GM12801 (cell line): ENCODE measurements around the gene ALKBH3.

Experiments used
- CTCF ChIP-seq: IDR thresholded peaks from one replicate; pipeline ENCODE4 v1.5.1; 2011; ENCODE audit warnings: control low read depth; ENCODE audit not compliant: insufficient read length; ENCODE audit errors: extremely low read depth

ALKBH3 gene

GRCh38 chr11:43927925-43928707 lies 47.5 kb downstream of the ALKBH3 start:
- no peak for TF ChIP-seq CTCF

GRCh38 chr11:43928721-43929120 lies 48.1 kb downstream of the ALKBH3 start:
- no peak for TF ChIP-seq CTCF

- TF ChIP-seq CTCF, result no peak
These were observed 50.5 kb downstream of the ALKBH3 start for GRCh38 chr11:43930868-43931716.

- no peak for TF ChIP-seq CTCF
These were observed 51.0 kb downstream of the ALKBH3 start for GRCh38 chr11:43931717-43932039.

- TF ChIP-seq CTCF, result no peak
These were observed 52.6 kb downstream of the ALKBH3 start for GRCh38 chr11:43933226-43933607.

GRCh38 chr11:43933608-43934551 lies 53.2 kb downstream of the ALKBH3 start:
- no peak for TF ChIP-seq CTCF
